BLaER1 (cell line): ENCODE results near the gene ARHGEF4.
A peak's percentile ranks its signal among the peaks of the same experiment; 100 is the strongest.

ENCODE experiments used
- H3K27ac ChIP-seq: shearing (Covaris generic); formaldehyde crosslinking; 2 replicates; pipeline ENCODE4 v1.8.1; 2022
- H3K27me3 ChIP-seq: shearing (Covaris generic); formaldehyde crosslinking; 2 replicates; pipeline ENCODE4 v1.8.1; 2022
- H3K36me3 ChIP-seq: shearing (Covaris generic); formaldehyde crosslinking; 2 replicates; pipeline ENCODE4 v1.8.1; 2022
- H3K4me1 ChIP-seq: shearing (Covaris generic); formaldehyde crosslinking; 2 replicates; pipeline ENCODE4 v1.8.1; 2022
- H3K4me2 ChIP-seq: shearing (Covaris generic); formaldehyde crosslinking; 2 replicates; pipeline ENCODE4 v1.8.1; 2022
- H3K4me3 ChIP-seq: shearing (Covaris generic); formaldehyde crosslinking; 2 replicates; pipeline ENCODE4 v1.8.1; 2022
- H3K9ac ChIP-seq: shearing (Covaris generic); formaldehyde crosslinking; 2 replicates; pipeline ENCODE4 v1.8.1; 2022
- H3K9me3 ChIP-seq: shearing (Covaris generic); formaldehyde crosslinking; 2 replicates; pipeline ENCODE4 v1.8.1; 2022
- H4K20me1 ChIP-seq: shearing (Covaris generic); formaldehyde crosslinking; 2 replicates; pipeline ENCODE4 v1.8.1; 2022
- Cebpa-rat ChIP-seq: shearing (Covaris generic); IDR thresholded peaks from 2 replicates; pipeline ENCODE4 v1.8.1; 2022

Gene ARHGEF4

DNA sequence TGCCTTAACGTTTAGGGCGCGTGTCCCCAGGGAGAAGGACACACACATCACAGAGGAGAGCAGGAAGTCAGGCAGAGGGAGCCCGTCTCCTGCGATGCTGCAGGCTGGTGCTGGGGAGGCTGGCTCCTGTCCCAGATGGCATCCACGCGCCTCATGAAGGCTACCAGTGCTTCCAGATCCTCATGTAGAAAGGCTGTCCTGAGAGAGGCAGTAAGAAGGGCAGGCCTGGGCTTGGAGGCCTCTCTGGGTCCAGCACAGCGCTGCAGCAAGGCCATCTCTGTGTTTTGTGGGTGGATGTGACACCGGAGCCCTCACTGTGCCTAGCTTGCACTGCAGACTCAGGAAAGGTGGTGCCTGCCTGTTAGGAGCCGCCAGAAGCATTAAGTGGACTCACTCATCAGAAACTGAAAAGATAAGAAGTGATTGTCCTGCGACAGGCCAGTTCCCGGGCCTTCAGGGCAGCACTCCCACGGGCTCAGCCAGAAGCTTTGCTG, 193.8 kb downstream of the ARHGEF4 start:
- H3K27me3 ChIP-seq: no peaks in the 10 kb centered on the region
- H3K36me3 ChIP-seq: no peaks in the 10 kb centered on the region
- TF ChIP-seq Cebpa-rat: no peak
- peak overlapping the region; percentile 66 for H3K4me2 ChIP-seq
- peaks cover 8% of the 10 kb centered on the region for H3K9me3 ChIP-seq
- H3K4me3 ChIP-seq: no peak overlapping the region
- H3K9ac ChIP-seq: peak overlapping the region; percentile 49; the same call in 1 of the 2 replicates
- H3K4me1 ChIP-seq: peaks cover 15% of the 10 kb centered on the region
- H3K27ac ChIP-seq: no peak overlapping the region
- H4K20me1 ChIP-seq: no peaks in the 10 kb centered on the region

DNA sequence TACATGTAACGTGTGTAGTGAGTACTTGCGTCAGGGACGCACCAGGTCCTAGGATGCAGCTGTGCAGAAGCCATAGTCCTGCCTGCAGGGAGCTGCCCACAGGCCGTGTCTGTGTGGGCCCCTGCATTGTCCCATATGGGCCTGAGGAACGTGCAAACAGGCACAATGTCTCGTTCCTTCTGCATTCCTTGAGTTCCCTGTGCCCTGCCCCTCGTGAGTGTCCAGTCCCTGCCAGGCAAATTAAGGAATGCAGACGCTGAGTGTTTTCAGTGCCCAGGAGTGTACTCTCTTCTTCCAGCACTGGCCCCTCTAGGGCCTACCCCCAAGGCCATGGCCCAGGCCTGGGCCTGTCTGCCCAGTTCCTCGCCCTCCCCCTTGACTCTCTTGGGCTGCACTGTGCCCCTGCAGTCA, 194.7 kb downstream of the ARHGEF4 start:
- H3K4me2 ChIP-seq: no peak overlapping the region
- no peak overlapping the region for H3K27ac ChIP-seq
- no peak overlapping the region for H3K9ac ChIP-seq
- peaks cover 15% of the 10 kb centered on the region for H3K4me1 ChIP-seq
- peaks cover 8% of the 10 kb centered on the region for H3K9me3 ChIP-seq
- no peaks in the 10 kb centered on the region for H3K36me3 ChIP-seq
- TF ChIP-seq Cebpa-rat: no peak
- H3K27me3 ChIP-seq: no peaks in the 10 kb centered on the region
- H4K20me1 ChIP-seq: no peaks in the 10 kb centered on the region
- no peak overlapping the region for H3K4me3 ChIP-seq

DNA sequence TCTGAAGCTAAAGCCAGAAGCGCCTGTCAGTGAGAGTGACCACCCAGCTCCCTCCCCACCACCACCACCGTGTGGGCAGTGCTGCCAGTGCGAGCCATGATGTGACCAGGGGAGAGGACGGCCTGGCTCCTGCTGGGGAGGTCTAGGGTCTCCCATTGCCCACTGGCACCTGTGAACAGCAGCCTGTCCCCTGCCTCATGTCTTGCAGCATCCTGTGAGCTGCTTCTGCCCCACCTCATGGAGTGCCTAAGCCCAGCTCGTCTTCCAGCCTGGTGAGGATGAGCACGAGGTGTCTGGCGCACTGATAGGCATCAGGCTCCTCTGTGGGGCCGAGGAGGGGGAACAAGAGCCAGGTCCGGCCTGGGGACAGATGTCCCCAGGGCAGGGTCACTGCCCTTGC, 195.2 kb downstream of the ARHGEF4 start:
- peaks cover 8% of the 10 kb centered on the region for H3K9me3 ChIP-seq
- no peak overlapping the region for H3K9ac ChIP-seq
- no peaks in the 10 kb centered on the region for H4K20me1 ChIP-seq
- no peak overlapping the region for H3K4me3 ChIP-seq
- H3K4me1 ChIP-seq: peaks cover 15% of the 10 kb centered on the region
- H3K27ac ChIP-seq: no peak overlapping the region
- TF ChIP-seq Cebpa-rat: no peak
- H3K4me2 ChIP-seq: no peak overlapping the region
- no peaks in the 10 kb centered on the region for H3K36me3 ChIP-seq
- no peaks in the 10 kb centered on the region for H3K27me3 ChIP-seq

DNA sequence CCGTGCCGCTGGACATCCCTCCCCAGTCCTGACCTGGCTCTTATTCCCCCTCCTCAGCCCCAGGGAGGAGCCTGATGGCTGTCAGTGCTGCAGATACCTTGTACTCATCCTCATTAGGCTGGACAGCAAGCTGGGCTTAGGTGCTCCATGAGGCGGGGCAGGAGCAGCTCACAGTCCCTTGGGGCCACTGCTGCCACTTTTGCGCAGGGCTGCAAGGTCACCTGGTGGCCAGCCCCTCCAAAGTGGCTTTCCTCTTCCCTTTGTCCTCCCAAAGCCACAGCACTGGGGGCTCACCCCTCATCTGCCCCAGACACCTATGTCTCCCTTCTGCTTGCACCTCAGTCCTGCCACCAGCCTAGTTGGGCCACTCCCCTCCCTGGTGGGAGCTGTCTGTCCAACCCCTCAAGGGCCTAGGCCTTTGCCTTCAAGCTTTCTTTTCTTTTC, 195.7 kb downstream of the ARHGEF4 start:
- Histone ChIP-seq H3K4me1 (peaks cover 15% of the 10 kb centered on the region), H3K27ac (no peak overlapping the region), H3K4me2 (no peak overlapping the region), H3K9ac (no peak overlapping the region), H3K27me3 (no peaks in the 10 kb centered on the region), H3K9me3 (peaks cover 8% of the 10 kb centered on the region), H3K36me3 (no peaks in the 10 kb centered on the region), H4K20me1 (no peaks in the 10 kb centered on the region), H3K4me3 (no peak overlapping the region)
- no peak for TF ChIP-seq Cebpa-rat

DNA sequence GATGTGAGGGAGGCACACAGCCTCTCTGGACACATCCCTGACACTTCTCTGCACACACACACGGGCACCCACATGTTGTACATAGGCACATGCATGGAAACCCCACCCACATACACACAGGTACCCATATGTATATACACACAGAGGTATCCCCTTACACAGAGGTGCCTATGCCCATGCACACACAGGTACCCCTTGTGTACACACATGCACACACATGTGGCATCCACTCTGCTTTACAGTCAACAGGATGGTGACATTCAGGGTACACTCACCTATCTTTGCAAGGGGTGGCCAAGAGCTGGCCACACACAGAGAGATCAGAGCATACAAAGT, 197.0 kb downstream of the ARHGEF4 start:
- H3K27me3 ChIP-seq: no peaks in the 10 kb centered on the region
- H4K20me1 ChIP-seq: no peaks in the 10 kb centered on the region
- no peak overlapping the region for H3K9ac ChIP-seq
- H3K9me3 ChIP-seq: no peaks in the 10 kb centered on the region
- H3K36me3 ChIP-seq: no peaks in the 10 kb centered on the region
- H3K4me1 ChIP-seq: peaks cover 15% of the 10 kb centered on the region
- H3K4me3 ChIP-seq: no peak overlapping the region
- H3K4me2 ChIP-seq: no peak overlapping the region
- TF ChIP-seq Cebpa-rat: no peak
- H3K27ac ChIP-seq: no peak overlapping the region

DNA sequence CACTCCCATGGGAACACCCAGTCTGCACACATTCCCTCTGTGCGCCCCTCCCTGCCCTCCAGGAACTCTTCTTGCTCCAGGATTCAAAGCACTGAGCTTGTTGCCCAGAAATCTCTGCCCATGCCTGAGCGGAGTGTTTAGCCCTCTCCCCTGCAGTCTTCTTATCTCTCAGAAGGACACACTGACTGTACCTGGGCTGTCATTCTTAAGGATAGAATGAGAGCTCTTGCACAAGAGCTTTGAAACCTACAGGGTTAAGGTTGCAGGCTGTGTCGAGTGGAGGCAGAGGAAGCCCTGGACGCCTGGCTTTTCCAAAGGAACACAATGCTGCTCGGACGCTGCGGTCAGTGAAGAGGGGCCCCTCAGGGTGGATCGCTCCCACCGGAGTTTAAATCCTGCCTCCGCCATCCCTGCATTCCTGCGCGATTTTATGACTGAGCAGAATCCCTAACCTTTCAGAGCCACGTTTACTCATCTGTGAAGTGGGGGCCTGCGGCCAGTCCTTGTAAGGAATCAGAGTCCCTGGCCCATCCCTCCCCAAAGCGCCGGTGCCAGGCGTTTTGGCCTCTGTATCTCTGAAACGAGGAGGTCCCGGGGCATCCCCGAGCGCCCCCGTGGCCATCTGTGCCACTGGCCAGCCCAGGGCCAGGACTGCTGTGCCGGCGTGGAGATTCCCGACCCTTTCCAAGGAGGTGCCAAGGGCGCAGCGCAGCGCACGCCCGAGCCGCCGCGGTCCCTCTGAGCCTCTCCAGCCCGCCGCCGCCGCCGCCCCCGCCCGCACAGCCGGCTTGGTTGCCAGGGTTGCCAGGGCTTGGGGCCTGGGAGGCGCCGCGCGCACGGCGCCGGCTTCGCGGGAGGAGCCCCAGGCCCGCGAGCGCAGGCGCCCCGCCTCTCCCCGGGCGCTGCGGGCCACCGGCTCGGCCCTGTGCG, 197.7 kb downstream of the ARHGEF4 start:
- no peak overlapping the region for H3K27ac ChIP-seq
- peaks cover 16% of the 10 kb centered on the region for H3K4me1 ChIP-seq
- no peak overlapping the region for H3K4me2 ChIP-seq
- no peak overlapping the region for H3K9ac ChIP-seq
- H3K4me3 ChIP-seq: no peak overlapping the region
- TF ChIP-seq Cebpa-rat: no peak
- no peaks in the 10 kb centered on the region for H3K36me3 ChIP-seq
- no peaks in the 10 kb centered on the region for H3K9me3 ChIP-seq
- H4K20me1 ChIP-seq: no peaks in the 10 kb centered on the region
- H3K27me3 ChIP-seq: no peaks in the 10 kb centered on the region

DNA sequence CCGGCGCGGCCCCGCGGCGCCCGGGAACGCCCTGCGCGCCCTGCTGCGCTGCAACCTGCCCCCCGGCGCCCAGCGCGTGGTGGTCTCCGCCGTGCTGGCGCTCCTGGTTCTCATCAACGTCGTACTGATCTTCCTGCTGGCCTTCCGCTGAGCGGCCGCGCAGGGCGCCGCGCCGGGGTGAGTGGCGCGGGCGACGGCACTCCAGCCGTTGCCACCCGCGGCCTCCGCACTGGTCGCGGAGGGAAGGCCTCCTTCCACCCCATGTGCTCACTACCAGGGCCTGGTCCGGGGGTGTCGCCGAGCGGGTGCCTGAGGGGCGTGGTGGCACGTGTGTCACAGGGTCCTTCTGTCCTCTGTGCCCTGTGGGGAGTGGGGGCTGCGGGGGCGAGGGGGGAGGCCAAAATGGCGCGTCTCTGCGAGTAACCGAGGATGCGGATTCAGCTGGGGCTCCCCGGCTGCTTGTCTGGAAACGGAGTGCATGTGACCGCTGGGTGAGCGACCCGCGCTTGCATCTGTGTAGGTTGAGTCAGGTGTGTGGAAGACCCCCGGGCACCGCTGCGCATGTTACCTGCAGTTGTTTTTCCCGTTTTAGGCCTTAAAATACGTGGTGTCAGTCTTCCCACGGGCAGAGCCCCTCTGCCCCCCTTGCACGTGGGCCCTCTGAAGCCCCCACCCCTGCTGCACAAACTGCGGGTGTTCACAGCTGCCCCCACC, 198.6 kb downstream of the ARHGEF4 start:
- 0 out of 2 replicates have a peak, but pooled peaks cover 8% of the 10 kb centered on the region for H3K27me3 ChIP-seq
- no peaks in the 10 kb centered on the region for H3K36me3 ChIP-seq
- H4K20me1 ChIP-seq: no peaks in the 10 kb centered on the region
- H3K4me2 ChIP-seq: no peak overlapping the region
- no peak overlapping the region for H3K9ac ChIP-seq
- no peaks in the 10 kb centered on the region for H3K9me3 ChIP-seq
- no peak overlapping the region for H3K4me3 ChIP-seq
- H3K4me1 ChIP-seq: peaks cover 19% of the 10 kb centered on the region
- TF ChIP-seq Cebpa-rat: no peak
- no peak overlapping the region for H3K27ac ChIP-seq

DNA sequence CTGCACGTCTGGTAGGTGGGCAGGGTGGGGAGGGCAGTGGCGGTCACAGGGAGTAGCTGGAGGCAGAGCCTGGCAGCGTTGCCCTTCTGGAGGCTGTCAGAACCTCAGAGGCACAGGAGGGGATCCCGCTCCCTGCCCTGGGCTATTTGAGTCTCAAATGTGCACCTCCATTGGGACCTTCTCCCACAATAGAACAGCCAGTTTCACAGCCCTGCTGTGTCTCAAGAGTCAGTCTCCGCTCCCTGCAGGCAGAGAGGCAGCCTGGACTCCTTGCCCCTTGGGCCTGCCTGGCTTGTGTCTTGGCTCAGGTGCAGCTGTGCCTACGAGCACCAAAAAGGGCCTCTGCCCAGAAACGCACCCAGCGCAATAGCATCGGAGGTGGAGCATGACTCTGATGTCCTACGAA, 199.1 kb downstream of the ARHGEF4 start:
- Histone ChIP-seq H3K4me3 (no peak overlapping the region), H4K20me1 (no peaks in the 10 kb centered on the region), H3K4me2 (no peak overlapping the region), H3K27me3 (0 out of 2 replicates have a peak, but pooled peaks cover 8% of the 10 kb centered on the region), H3K9me3 (no peaks in the 10 kb centered on the region), H3K36me3 (no peaks in the 10 kb centered on the region), H3K4me1 (peaks cover 19% of the 10 kb centered on the region), H3K9ac (no peak overlapping the region), H3K27ac (no peak overlapping the region)
- no peak for TF ChIP-seq Cebpa-rat

DNA sequence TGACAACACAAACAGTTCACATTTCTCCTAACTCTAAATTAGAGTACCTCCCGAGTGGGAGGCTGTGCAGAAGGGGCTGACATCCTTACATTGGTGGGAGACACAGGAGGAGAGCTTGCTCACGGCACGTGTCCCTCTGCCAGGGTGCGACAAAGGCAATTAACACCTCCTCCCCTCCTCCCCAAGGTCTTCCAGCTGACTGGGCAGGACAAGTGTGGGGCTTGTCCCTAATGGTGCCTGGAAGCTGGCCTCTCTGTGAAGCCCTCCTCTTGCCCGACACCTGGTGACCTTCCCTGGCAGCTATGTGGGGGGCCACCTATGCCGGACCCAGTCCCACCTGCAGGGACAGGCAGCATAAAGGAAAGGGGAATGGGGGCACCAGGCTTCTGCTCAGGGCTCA, 199.6 kb downstream of the ARHGEF4 start:
- H3K4me3 ChIP-seq: no peak overlapping the region
- H3K4me1 ChIP-seq: peaks cover 20% of the 10 kb centered on the region
- H3K9me3 ChIP-seq: no peaks in the 10 kb centered on the region
- 0 out of 2 replicates have a peak, but pooled peaks cover 8% of the 10 kb centered on the region for H3K27me3 ChIP-seq
- no peak overlapping the region for H3K9ac ChIP-seq
- no peaks in the 10 kb centered on the region for H3K36me3 ChIP-seq
- no peaks in the 10 kb centered on the region for H4K20me1 ChIP-seq
- no peak for TF ChIP-seq Cebpa-rat
- H3K4me2 ChIP-seq: no peak overlapping the region
- H3K27ac ChIP-seq: no peak overlapping the region
